ENCODE measurements around the gene TMEM131.
"Not testable (repeated sequence)": the region's sequence is repeated elsewhere in the genome, so short reads cannot be mapped to it uniquely, and the experiment has no call there.

Gene TMEM131

DNA sequence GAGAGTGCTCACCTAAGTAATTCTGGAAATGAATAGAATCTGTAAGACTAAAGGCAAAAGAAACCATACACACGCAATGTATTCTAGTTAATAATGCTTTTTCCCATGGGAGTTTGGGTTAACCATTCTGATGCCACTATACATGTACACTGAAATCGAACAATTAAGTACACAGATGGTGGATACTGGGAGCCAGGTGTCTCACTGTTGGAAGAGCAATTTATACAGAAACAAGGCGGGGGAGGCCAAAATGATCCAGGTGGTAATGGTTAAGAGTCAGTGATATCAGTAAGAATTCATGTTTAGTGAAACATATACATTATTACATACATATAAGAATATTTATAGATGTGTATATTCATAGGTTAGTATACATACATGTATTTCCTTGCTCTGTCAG, 67.2 kb downstream of the TMEM131 start:
- H3K4me3 ChIP-seq (ENCODE audit: low read length) = no peak overlapping the region
- no peaks in the 10 kb centered on the region for H3K9me3 ChIP-seq (ENCODE audit: insufficient read depth, low read depth, low read length)
- peaks cover 6% of the 10 kb centered on the region; the same call in 1 of the 2 replicates for H3K36me3 ChIP-seq (ENCODE audit: insufficient read depth, low read length)
- H3K4me1 ChIP-seq (ENCODE audit: insufficient read depth, low read length) = no peaks in the 10 kb centered on the region
- H3K27ac ChIP-seq (ENCODE audit: low read depth, low read length) = no peak overlapping the region
- H3K27me3 ChIP-seq (ENCODE audit: insufficient read depth, low read length) = no peaks in the 10 kb centered on the region
- 95% methylated on average over 3 of the region's 3 CpGs for WGBS
- no peak overlapping the region for H3K9ac ChIP-seq (ENCODE audit: low read depth, low read length)

GRCh38 chr2:97926946-97927345, 68.8 kb downstream of the TMEM131 start:
- H3K4me1 ChIP-seq (ENCODE audit: insufficient read depth, low read length) = no peaks in the 10 kb centered on the region
- H3K36me3 ChIP-seq (ENCODE audit: insufficient read depth, low read length) = peaks cover 6% of the 10 kb centered on the region; the same call in 1 of the 2 replicates
- H3K9me3 ChIP-seq (ENCODE audit: insufficient read depth, low read depth, low read length) = no peaks in the 10 kb centered on the region
- H3K27me3 ChIP-seq (ENCODE audit: insufficient read depth, low read length) = no peaks in the 10 kb centered on the region
- no peak overlapping the region for H3K4me3 ChIP-seq (ENCODE audit: low read length)
- H3K9ac ChIP-seq (ENCODE audit: low read depth, low read length) = no peak overlapping the region
- WGBS = no CpG with 5 or more reads among the region's 2 CpGs
- H3K27ac ChIP-seq (ENCODE audit: low read depth, low read length) = no peak overlapping the region

DNA sequence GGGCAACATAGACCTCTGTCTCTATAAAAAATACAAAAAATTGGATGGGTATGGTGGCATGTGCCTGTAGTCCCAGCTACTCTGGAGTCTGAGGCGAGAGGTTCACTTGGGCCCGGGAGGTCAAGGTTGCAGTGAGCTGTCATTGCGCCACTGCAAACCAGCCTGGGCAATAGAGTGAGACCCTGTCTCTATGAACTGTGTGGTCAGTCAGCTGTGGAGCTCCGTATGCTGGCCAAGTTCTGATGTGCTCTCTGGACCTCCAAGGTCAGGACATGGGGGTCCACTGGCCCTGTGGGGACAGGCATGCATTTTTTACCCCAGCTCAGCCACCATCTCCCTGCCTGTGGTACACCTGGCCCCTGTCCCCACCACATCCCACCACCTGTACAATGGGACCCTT, 71.6 kb downstream of the TMEM131 start:
- WGBS = 95% methylated on average over 4 of the region's 4 CpGs
- H3K4me3 ChIP-seq (ENCODE audit: low read length) = no peak overlapping the region
- 0 out of 2 replicates have a peak, but pooled peaks cover 3% of the 10 kb centered on the region for H3K4me1 ChIP-seq (ENCODE audit: insufficient read depth, low read length)
- H3K9ac ChIP-seq (ENCODE audit: low read depth, low read length) = no peak overlapping the region
- no peaks in the 10 kb centered on the region for H3K9me3 ChIP-seq (ENCODE audit: insufficient read depth, low read depth, low read length)
- H3K27me3 ChIP-seq (ENCODE audit: insufficient read depth, low read length) = no peaks in the 10 kb centered on the region
- H3K36me3 ChIP-seq (ENCODE audit: insufficient read depth, low read length) = peaks cover 6% of the 10 kb centered on the region; the same call in 1 of the 2 replicates
- no peak overlapping the region for H3K27ac ChIP-seq (ENCODE audit: low read depth, low read length)

GRCh38 chr2:97919858-97920257, 75.9 kb downstream of the TMEM131 start:
- 81% methylated on average over 3 of the region's 3 CpGs for WGBS
- H3K36me3 ChIP-seq (ENCODE audit: insufficient read depth, low read length) = peaks cover under 1% of the 10 kb centered on the region; the same call in 1 of the 2 replicates
- no peak overlapping the region for H3K4me3 ChIP-seq (ENCODE audit: low read length)
- no peaks in the 10 kb centered on the region for H3K9me3 ChIP-seq (ENCODE audit: insufficient read depth, low read depth, low read length)
- no peak overlapping the region for H3K27ac ChIP-seq (ENCODE audit: low read depth, low read length)
- H3K9ac ChIP-seq (ENCODE audit: low read depth, low read length) = no peak overlapping the region
- peaks cover 17% of the 10 kb centered on the region; the same call in 1 of the 2 replicates for H3K4me1 ChIP-seq (ENCODE audit: insufficient read depth, low read length)
- H3K27me3 ChIP-seq (ENCODE audit: insufficient read depth, low read length) = no peaks in the 10 kb centered on the region

- Histone ChIP-seq H3K27ac (ENCODE audit: low read depth, low read length) (no peak overlapping the region), H3K36me3 (ENCODE audit: insufficient read depth, low read length) (no peaks in the 10 kb centered on the region), H3K4me1 (ENCODE audit: insufficient read depth, low read length) (peaks cover 17% of the 10 kb centered on the region; the same call in 1 of the 2 replicates), H3K27me3 (ENCODE audit: insufficient read depth, low read length) (no peaks in the 10 kb centered on the region), H3K9me3 (ENCODE audit: insufficient read depth, low read depth, low read length) (no peaks in the 10 kb centered on the region), H3K9ac (ENCODE audit: low read depth, low read length) (no peak overlapping the region), H3K4me3 (ENCODE audit: low read length) (no peak overlapping the region)
- 96% methylated on average over 4 of the region's 4 CpGs for WGBS
Measured at GRCh38 chr2:97918818-97919217, 76.9 kb downstream of the TMEM131 start.

- not testable (repeated sequence) for H3K9ac ChIP-seq (ENCODE audit: low read depth, low read length); H3K9me3 ChIP-seq (ENCODE audit: insufficient read depth, low read depth, low read length); H3K36me3 ChIP-seq (ENCODE audit: insufficient read depth, low read length); H3K27ac ChIP-seq (ENCODE audit: low read depth, low read length); H3K27me3 ChIP-seq (ENCODE audit: insufficient read depth, low read length); H3K4me3 ChIP-seq (ENCODE audit: low read length)
- peaks cover 17% of the 10 kb centered on the region; the same call in 1 of the 2 replicates for H3K4me1 ChIP-seq (ENCODE audit: insufficient read depth, low read length)
- 97% methylated on average over 7 of the region's 7 CpGs for WGBS
Measured at GRCh38 chr2:97917668-97918067, 78.1 kb downstream of the TMEM131 start.

DNA sequence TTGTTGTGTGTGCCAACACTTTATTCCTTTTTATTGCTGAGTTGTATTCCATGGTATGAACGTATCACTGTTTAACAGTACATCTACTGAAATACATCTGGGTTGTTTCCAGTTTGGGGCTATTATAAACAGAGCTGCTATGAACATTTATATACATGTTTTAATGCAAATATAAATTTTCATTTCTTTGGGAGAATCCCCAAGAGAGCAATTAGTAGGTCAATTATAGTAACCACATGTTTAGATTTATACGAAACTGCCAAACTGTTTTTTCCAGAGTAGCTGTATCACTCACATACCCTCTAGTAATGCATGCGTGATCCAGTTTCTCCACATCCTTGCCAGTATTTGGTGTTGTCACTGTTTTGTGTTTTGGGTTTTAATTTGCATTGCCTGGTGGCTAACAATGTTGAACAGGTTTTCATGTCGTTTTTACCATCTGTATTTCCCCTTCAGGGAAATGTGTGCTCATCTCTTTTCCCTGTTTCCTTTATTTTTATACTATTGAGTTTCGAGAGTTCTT, 81.0 kb downstream of the TMEM131 start:
- peaks cover 15% of the 10 kb centered on the region; the same call in 1 of the 2 replicates for H3K4me1 ChIP-seq (ENCODE audit: insufficient read depth, low read length)
- H3K27me3 ChIP-seq (ENCODE audit: insufficient read depth, low read length) = no peaks in the 10 kb centered on the region
- no peak overlapping the region for H3K27ac ChIP-seq (ENCODE audit: low read depth, low read length)
- no peaks in the 10 kb centered on the region for H3K36me3 ChIP-seq (ENCODE audit: insufficient read depth, low read length)
- 98% methylated on average over 5 of the region's 5 CpGs for WGBS
- no peaks in the 10 kb centered on the region for H3K9me3 ChIP-seq (ENCODE audit: insufficient read depth, low read depth, low read length)
- H3K9ac ChIP-seq (ENCODE audit: low read depth, low read length) = no peak overlapping the region
- H3K4me3 ChIP-seq (ENCODE audit: low read length) = no peak overlapping the region

DNA sequence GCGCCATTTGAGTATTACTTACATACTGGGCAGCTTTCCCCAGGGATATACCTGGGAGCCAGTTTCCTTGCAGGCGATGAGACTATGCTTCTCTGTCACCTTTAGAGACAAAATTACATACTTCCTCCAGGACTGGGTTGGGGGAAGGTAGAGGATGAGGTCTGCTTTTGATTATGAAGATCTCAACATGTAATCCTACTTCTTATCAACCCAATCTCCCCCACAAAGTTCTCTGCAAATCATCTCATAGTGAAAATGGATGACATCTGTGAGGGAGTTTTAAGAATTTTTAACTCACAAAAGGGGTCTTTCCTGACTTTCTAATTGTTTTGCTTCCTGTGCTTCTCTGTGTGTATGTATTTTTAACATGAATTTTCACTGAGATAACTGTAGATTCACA, 81.9 kb downstream of the TMEM131 start:
- Histone ChIP-seq H3K4me3 (ENCODE audit: low read length) (no peak overlapping the region), H3K36me3 (ENCODE audit: insufficient read depth, low read length) (no peaks in the 10 kb centered on the region), H3K9me3 (ENCODE audit: insufficient read depth, low read depth, low read length) (no peaks in the 10 kb centered on the region), H3K27me3 (ENCODE audit: insufficient read depth, low read length) (no peaks in the 10 kb centered on the region), H3K27ac (ENCODE audit: low read depth, low read length) (no peak overlapping the region), H3K4me1 (ENCODE audit: insufficient read depth, low read length) (peaks cover 15% of the 10 kb centered on the region; the same call in 1 of the 2 replicates), H3K9ac (ENCODE audit: low read depth, low read length) (no peak overlapping the region)
- WGBS = 99% methylated on average over 2 of the region's 2 CpGs

DNA sequence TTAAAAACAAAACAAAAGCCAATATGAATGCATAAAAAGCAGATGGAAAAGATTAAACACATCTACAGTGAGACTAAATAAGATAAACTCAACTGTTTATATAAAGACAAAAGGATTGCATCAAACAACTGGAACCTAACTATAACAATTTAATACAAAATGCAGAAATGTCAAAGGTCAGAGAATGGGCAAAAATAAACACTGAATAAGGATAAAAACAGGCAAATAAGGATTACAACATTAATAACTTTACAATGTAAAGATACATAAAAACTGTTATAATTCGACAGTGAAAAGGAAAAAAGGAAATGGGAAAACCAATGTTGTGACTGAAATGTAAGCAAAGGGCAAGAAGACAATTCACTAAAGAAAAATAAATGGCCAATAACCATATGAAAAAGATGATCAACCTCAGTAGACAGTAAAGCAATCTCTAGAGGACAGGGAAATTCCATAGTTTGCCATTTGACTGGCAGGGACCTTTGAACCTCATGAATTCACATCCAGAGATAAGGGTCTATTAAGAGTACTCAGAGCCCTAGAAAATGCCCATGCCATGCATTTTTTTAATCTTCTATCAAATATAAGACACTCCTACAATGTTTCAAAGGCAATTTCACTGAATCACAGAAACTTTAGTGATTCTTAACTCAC, 83.7 kb downstream of the TMEM131 start:
- no peaks in the 10 kb centered on the region for H3K9me3 ChIP-seq (ENCODE audit: insufficient read depth, low read depth, low read length)
- H3K27ac ChIP-seq (ENCODE audit: low read depth, low read length) = no peak overlapping the region
- no peaks in the 10 kb centered on the region for H3K36me3 ChIP-seq (ENCODE audit: insufficient read depth, low read length)
- WGBS = no CpG with 5 or more reads among the region's 1 CpG
- H3K4me3 ChIP-seq (ENCODE audit: low read length) = no peak overlapping the region
- no peaks in the 10 kb centered on the region for H3K27me3 ChIP-seq (ENCODE audit: insufficient read depth, low read length)
- H3K9ac ChIP-seq (ENCODE audit: low read depth, low read length) = no peak overlapping the region
- peaks cover 9% of the 10 kb centered on the region; the same call in 1 of the 2 replicates for H3K4me1 ChIP-seq (ENCODE audit: insufficient read depth, low read length)

DNA sequence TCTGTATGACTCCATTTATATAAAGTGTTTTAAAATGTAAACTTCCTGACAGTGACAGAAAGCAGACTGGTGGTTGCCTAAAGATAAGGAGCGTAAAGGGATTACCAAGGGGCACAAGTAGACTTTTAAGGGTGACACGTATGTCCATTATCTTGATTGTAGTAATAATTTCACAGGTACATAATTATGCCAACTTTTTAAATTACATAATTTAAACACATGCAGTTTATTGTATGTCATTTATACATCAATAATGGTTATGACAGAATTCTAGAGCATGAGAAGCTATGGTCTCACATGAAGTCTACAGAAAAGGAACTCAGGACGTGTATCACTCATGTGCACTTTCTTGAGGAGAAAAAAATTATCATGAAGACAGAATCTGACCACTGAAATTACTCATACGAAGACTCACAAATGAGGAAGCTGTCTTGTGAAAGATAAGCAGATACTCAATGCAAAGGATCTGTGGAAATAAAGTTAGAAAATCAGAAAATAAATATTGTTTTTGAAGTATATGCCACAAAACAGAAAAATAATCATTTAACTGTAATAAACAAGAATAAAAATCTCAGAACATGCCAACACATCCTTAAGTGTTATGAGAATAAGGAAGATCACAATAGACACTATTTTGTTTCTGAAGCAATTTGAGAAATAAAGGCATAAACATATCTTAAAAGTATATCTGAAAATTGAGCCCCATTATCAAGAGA, 84.4 kb downstream of the TMEM131 start:
- Histone ChIP-seq H3K36me3 (ENCODE audit: insufficient read depth, low read length) (no peaks in the 10 kb centered on the region), H3K9ac (ENCODE audit: low read depth, low read length) (no peak overlapping the region), H3K27me3 (ENCODE audit: insufficient read depth, low read length) (no peaks in the 10 kb centered on the region), H3K4me1 (ENCODE audit: insufficient read depth, low read length) (peaks cover 2% of the 10 kb centered on the region; the same call in 1 of the 2 replicates), H3K9me3 (ENCODE audit: insufficient read depth, low read depth, low read length) (no peaks in the 10 kb centered on the region), H3K4me3 (ENCODE audit: low read length) (no peak overlapping the region), H3K27ac (ENCODE audit: low read depth, low read length) (no peak overlapping the region)
- WGBS = 89% methylated on average over 4 of the region's 4 CpGs

GRCh38 chr2:97910403-97911205, 85.1 kb downstream of the TMEM131 start:
- Histone ChIP-seq H3K27ac (ENCODE audit: low read depth, low read length) (no peak overlapping the region), H3K4me1 (ENCODE audit: insufficient read depth, low read length) (no peaks in the 10 kb centered on the region)

More at GRCh38 chr2:97910403-97911205, 85.1 kb downstream of the TMEM131 start:
- H3K27me3 ChIP-seq (ENCODE audit: insufficient read depth, low read length) = no peaks in the 10 kb centered on the region
- 95% methylated on average over 6 of the region's 9 CpGs for WGBS
- H3K4me3 ChIP-seq (ENCODE audit: low read length) = no peak overlapping the region
- no peak overlapping the region for H3K9ac ChIP-seq (ENCODE audit: low read depth, low read length)
- 0 out of 2 replicates have a peak, but pooled peaks cover 2% of the 10 kb centered on the region for H3K36me3 ChIP-seq (ENCODE audit: insufficient read depth, low read length)
- H3K9me3 ChIP-seq (ENCODE audit: insufficient read depth, low read depth, low read length) = no peaks in the 10 kb centered on the region

Measured in HUES64 (cell line).